ENCODE results near the gene SULT1A4. TPM values are rescaled to one million over a fixed set of nuclear protein-coding genes. Genes with fewer than 3 reads are reported as not detected.
"Not testable (repeated sequence)": the region's sequence is repeated elsewhere in the genome, so short reads cannot be mapped to it uniquely, and the experiment has no call there.

The SULT1A4 gene
- total RNA-seq = 2.8 and 4.8 TPM in 2 replicates

DNA sequence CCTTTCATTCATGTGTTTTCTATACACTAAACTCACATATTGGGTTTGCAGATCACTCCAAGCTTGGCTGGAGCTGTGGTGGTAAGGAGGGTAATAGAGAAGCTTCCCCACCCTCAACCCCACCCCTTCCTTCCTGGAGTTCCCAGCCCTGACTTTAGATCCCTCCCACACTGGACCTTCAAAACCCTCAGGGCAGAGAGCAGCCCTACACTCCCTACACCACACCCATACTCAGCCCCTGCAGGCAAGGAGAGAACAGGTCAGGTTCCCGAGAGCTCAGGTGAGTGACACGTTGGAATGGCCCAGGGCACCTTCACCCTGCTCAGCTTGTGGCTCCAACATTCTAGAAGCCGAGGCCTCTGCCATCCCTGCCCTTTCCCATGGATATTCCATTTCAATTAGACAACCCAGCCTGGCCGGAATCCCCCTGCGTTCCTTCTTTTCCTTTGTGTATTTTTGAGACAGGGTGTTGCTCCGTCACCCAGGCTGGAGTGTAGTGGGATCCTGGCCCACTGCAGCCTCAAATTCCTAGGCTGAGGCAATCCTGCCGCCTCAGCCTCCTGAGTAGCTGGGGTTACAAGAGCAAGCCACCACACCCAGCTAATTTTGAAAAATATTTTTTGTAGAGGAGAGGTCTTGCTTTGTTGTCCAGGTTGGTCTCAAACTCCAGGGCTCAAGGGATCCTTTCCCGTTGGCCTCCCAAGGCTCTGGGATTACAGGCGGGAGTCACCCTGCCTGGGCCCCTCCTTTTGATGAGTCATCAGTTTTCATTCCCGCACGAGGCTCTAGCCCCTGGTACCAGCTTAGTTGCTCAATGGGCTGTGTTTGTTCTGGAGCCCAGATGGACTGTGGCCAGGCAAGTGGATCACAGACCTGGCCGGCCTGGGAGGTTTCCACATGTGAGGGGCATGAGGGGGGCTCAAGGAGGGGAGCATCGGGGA lies at the start of gene SULT1A4:
Gene SULT1A4, plus strand, starts transcription at position 208 of the 941 bp plus-strand sequence. CDS start 1,473 bp downstream, outside the sequence.
- intact Hi-C loops (cut with micrococcal nuclease) = not testable (repeated sequence)

DNA sequence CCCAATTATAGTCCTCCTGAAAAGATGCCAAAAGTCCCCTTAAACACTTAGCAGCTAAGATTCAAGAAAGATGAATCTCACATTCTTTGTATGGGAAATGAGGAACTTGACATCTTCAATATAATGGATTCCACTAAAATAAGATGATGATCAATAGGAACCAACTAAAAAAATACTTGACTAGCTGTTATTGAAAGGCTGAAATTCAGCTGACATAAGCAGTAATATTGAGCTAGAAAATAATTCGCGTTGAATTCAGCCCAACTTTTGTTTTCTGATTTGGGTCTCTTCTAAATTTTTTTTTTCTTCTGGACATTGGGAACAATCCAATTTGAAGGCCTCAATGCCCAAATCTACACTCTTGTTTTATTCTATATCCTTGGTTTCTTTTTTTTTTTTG lies 36.1 kb upstream of the SULT1A4 start:
- intact Hi-C loops (cut with micrococcal nuclease) = not testable (repeated sequence)

DNA sequence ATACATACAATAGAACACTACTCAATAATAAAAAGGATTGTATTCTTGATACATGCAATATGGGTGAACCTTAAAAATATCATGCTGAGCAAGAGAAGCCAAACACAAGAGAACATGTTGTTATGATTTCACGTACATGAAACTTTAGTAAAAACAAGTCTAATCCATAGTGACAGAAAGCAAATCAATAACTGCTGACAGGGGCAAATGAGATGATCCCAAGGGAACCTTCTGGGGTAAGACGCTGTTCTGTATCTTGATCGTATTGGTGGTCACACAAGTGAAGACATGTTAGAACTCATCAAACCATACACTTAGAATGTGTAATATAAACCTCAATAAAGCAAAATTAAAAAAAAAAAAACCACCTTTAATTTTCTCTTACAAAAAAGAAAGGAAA lies 34.3 kb upstream of the SULT1A4 start:
- intact Hi-C loops (cut with micrococcal nuclease) = not testable (repeated sequence)

DNA sequence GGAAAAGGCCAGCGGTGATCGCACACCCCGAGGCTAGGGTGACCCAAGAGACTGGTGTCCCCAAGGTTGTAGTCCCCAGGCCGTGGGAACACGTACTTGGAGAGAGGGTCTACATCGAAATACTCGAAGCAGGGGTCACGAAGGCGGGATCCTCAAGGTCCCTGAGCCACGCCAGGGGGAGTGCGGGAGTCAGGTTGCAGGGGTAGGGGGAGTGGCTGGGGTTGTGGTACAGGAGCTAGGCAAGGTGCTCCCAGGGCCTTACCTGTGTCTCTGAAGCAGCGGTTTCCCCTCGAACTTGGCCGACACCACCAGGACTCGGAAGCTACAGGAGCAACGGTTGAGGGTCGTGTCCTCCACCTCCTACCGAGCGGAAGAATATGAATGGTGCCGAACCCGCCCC lies 6.0 kb upstream of the SULT1A4 start:
- intact Hi-C loops (cut with micrococcal nuclease) = not testable (repeated sequence)

DNA sequence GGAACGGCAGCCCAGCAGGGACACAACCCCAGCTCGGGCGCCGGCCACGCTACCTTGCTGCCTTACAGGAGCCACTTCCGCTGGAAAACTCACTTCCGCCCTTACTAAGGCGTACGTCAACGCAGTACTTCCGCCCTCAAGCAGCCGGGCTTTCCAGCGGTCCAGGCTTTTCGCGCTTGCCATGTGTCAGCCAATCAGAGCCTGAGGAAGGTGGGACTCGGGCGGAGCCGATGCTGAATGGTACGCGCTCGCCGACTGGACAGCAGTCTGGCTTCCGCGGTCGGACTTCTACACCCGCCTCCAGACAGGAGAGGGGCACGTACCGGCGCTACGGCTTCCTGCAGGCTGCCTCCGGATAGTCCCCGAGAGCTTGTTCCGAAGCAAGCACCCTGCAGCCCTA lies 5.4 kb upstream of the SULT1A4 start, which contains the start of the genes BOLA2 and SLX1B:
Gene BOLA2, minus strand, starts transcription at position 83 of the 400 bp plus-strand sequence. CDS start 98 bp downstream, outside the sequence.
Gene SLX1B, plus strand, starts transcription at position 265 of the 400 bp plus-strand sequence.
- intact Hi-C loops (cut with micrococcal nuclease) = not testable (repeated sequence)

DNA sequence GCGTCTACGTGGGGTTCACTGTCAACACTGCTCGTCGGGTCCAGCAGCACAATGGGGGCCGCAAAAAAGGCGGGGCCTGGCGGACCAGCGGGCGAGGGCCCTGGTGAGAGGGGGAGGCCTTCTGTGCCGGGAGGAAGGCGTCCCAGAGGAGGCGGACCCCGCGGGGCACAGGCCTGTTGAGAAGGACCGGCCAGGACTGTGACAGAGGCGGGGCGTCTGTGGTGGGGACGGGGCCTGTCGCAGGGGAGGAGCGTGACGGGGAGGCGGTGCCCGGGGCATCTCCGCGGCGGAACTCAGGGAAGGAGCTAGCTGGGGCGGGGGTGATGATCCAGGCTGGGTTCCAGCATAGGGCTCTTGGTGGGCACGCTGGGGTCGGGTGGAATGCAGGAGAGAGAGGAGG lies 4.9 kb upstream of the SULT1A4 start:
- intact Hi-C loops (cut with micrococcal nuclease) = not testable (repeated sequence)

DNA sequence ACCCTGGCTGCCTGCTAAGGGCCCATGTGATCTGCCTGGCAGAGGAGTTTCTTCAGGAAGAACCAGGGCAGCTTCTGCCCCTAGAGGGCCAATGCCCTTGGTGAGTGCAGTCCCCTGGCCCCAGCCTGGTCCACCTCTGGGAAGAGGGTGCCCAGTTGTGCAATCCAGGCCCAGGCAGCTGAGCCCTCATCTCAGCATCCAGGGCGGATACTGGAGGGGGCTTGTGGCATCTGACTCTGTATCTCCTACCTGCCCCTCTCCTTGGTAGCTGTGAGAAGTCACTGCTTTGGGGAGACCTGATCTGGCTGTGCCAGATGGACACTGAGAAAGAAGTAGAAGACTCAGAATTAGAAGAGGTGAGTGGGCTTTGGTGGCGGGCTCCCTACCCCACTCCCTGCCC lies 2.1 kb upstream of the SULT1A4 start:
- intact Hi-C loops (cut with micrococcal nuclease) = not testable (repeated sequence)

DNA sequence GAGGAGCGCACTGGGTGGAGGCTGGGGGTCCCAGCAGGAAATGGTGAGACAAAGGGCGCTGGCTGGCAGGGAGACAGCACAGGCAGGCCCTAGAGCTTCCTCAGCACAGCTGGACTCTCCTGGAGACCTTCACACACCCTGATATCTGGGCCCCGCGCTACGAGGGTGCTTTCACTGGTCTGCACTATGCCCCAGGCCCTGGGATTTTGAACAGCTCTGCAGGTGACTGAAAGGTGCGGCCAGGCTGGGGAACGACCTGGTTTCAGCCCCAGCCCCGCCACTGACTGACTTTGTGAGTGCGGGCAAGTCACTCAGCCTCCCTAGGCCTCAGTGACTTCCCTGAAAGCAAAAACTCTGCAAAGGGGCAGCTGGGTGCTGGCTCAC lies 926 bp downstream of the SULT1A4 start:
- intact Hi-C loops (cut with micrococcal nuclease) = not testable (repeated sequence)

DNA sequence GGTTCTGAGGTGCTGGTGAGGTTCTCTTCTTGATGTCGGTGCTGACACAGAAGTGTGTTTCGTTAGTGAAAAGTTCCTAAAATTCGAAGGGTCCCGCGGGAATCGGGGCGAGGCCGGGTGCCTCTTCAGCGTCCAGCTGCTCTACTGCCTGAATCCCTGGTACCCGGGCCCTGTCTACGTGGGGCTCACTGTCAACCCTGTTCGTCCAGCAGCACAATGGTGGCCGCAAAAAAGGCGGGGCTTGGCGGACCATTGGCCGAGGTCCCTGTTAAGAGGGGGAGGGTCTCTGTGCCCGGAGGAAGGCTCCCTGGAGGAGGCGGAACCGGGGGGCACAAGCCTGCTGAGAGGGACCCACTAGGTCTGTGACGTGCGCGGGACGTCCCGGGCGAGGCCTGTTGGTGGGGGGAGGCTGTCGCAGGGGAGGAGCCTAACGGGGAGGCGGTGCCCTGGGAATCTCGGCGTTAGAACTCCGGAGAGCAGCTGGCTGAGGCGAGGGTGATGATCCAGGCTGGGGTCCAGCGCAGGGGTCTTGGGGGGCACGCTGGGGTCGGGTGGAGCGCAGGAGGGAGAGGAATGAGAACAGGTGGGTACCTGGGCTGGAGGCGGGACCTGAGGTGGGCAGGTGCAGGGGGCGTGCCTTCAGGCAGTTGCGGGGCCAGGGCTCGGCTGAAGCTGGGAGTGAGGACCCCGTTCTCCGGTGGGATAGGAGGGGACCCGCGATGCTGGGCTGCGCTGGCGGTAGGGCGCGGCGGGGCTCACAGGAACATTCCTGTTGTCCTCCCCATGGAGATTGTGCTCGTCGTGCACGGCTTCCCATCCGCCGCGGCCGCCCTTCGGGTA lies 6.5 kb downstream of the SULT1A4 start:
- intact Hi-C loops (cut with micrococcal nuclease) = not testable (repeated sequence)

DNA sequence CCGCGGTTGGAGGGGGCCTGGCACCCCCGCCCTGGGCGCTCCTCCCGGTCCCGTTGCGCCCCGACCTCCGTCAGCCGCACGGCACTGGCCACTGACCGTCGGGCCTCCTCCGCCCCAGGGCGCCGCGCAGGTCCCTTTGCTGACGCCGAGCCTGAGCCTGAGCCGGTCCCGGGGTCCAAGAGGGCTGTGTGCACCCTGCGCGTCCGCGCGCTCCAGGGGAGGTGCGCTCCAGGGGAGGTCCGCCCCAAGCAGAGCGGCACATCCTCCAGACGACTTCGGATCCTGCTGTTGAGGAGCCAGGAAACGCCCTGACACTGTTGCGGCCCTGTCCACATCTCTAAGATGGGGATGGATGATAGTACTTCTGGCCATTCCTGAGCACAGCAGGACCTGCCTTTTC lies 7.2 kb downstream of the SULT1A4 start:
- intact Hi-C loops (cut with micrococcal nuclease) = not testable (repeated sequence)

DNA sequence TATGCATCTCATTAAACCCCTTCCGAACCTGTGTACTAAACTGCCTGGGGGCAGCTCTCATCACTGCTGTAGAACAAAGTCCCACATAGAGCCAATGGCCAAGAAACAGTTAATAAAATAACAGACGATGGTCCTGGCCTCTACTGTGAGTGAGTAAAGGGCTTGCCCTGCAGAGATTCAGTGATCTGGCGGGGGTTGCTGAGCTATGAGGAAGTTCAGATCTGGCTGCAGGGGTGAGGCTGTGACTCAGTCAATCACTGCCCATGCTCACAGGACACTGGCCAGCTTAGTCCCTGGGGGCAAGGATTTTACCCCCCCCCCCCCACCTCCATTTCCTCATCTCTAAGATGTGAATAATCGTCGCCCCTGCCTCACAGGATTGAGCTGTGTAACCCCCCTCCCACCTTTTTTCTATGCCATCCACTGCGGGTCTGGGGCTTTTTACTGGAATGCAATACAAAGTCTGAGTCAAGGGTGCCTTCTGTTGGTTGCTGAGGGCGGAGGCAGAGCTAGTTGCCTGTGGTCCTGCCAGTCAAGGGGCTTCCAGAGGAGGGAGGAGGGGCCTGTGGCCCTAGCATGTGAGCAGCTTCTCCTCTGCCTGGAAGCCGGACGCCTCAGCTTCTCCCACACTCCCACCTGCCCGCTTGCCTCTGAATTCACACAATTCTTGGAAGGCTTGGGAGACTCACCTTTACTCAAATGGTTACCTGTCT lies 8.1 kb downstream of the SULT1A4 start:
- intact Hi-C loops (cut with micrococcal nuclease) = not testable (repeated sequence)

DNA sequence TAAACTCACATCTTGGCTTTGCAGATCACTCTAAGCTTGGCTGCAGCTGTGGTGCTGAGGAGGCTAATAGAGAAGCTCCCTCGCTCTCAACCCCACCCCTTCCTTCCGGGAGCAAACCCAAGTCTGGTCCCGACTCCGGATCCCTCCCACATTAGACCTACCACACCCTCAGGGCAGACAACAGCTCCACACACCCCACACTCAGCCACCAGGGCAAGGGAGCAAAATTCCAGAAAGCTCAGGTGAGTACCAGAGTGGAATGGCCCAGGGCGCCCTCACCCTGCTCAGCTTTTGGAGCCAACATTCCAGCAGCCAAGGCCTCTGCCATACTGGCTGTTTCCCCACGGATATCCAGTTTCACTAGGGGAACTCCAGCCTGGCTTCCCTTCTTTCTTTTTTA lies 9.9 kb downstream of the SULT1A4 start:
- intact Hi-C loops (cut with micrococcal nuclease) = not testable (repeated sequence)

DNA sequence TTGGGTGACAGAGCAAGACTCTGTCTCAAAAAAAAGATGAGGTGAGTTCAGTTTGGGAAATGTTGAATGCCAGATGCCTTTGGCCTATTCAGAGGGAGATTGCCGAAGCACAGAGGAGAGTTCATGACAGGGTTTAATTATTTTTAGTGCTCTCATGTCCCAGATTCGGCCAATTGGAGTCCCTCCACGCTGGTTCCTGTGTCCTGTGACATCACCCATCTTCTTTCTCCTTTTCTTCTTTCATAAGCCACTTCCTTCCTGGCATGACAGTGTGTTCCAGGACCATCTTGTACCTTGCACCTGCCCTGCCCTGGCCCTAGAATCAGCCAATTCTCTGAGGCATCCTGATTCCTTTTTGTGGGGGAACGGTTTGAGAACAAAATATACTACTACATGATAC lies 12.4 kb downstream of the SULT1A4 start:
- intact Hi-C loops (cut with micrococcal nuclease) = not testable (repeated sequence)

DNA sequence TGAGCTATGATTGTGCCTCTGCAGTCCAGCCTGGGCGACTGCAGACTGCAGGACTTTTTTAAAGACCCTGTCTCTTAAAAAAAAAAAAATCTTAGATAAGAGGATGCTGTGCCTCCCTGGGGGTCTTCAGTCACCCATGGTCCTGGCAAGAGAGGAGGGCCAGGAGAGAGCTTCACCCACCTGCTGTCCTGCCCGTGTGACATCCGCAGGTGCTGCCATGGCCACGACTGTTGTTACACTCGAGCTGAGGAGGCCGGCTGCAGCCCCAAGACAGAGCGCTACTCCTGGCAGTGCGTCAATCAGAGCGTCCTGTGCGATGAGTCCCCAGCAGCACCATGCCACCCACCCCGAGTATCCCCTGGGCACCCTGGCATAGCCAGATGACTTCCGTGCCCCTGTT lies 22.6 kb downstream of the SULT1A4 start:
- intact Hi-C loops (cut with micrococcal nuclease) = not testable (repeated sequence)

DNA sequence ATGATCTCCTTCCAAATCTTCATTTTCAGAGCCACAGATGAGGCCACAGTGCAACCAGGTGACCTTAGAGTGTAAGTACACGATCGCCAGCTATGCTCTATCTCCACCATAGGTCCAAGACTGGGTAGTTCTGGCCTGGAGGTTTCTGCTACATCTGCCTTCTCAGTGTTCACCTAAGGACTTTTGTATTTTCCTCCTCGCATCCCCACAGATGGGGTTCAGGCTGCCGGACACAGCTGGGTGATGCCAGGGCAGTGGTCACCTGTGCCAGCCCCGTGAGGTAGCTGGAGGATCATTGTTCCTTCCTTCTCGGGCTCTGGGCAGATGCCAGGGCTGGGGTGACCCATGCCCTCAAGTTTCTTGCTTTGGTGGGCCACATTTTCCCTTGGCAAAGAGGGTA lies 46.6 kb downstream of the SULT1A4 start, which contains the start of gene NPIPB12:
Gene NPIPB12, minus strand, starts transcription at position 101 of the 400 bp plus-strand sequence.
- intact Hi-C loops (cut with micrococcal nuclease) = not testable (repeated sequence)

Other genes with a start within 250 kb of the SULT1A4 start
- gene NPIPB11, start 53.2 kb upstream of the SULT1A4 start, total RNA-seq = 1.8 and 2.3 TPM in 2 replicates
- 8.8 and 11.9 TPM in 2 replicates for gene BOLA2, start 5.6 kb upstream of the SULT1A4 start, total RNA-seq
- gene SLX1B, start 5.4 kb upstream of the SULT1A4 start, total RNA-seq = 49.4 and 61.9 TPM in 2 replicates
- 81.4 and 84.8 TPM in 2 replicates for gene NPIPB12, start 46.5 kb downstream of the SULT1A4 start, total RNA-seq
- 381 and 388 TPM in 2 replicates for gene SPN, start 203.3 kb downstream of the SULT1A4 start, total RNA-seq
- gene QPRT, start 219.3 kb downstream of the SULT1A4 start, total RNA-seq = 8.0 and 9.1 TPM in 2 replicates